Measurements from ENCODE around the gene PLPPR1. TPM values are rescaled to one million over a fixed set of nuclear protein-coding genes. Genes with fewer than 3 reads are reported as not detected.

The PLPPR1 gene
- total and polyA plus RNA-seq, 4 donors = 1.2 to 26.3 (median 2.4) TPM

DNA sequence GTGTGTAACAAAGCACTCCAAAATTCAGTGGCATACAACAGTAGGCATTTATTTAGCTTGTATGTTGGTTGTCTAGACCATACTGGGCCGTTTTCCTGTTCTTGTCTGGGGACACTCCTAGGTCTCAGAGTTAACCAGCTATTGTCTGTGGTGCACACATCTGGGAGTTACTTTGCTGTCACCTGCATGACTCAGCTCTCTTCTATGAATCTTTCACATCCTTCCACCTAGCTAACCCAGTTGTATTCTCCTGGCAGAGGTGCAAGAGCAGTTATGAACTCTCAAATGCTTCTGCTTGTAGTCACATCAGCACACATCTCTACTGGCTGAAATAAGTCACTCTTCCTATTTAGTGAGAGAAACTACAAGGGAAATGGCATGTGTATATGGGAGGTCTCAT is 218.2 kb downstream of the PLPPR1 start (continued):
- TF ChIP-seq, protein P1, sequence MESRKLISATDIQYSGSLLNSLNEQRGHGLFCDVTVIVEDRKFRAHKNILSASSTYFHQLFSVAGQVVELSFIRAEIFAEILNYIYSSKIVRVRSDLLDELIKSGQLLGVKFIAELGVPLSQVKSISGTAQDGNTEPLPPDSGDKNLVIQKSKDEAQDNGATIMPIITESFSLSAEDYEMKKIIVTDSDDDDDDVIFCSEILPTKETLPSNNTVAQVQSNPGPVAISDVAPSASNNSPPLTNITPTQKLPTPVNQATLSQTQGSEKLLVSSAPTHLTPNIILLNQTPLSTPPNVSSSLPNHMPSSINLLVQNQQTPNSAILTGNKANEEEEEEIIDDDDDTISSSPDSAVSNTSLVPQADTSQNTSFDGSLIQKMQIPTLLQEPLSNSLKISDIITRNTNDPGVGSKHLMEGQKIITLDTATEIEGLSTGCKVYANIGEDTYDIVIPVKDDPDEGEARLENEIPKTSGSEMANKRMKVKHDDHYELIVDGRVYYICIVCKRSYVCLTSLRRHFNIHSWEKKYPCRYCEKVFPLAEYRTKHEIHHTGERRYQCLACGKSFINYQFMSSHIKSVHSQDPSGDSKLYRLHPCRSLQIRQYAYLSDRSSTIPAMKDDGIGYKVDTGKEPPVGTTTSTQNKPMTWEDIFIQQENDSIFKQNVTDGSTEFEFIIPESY (IDR thresholded peaks at IDR 0.05) = no peak
- TF ChIP-seq RXRA (IDR thresholded peaks at IDR 0.05) = no peak
- no peak for TF ChIP-seq FOXA2 (IDR thresholded peaks at IDR 0.05)
- TF ChIP-seq FOXA1 (IDR thresholded peaks at IDR 0.05) = no peak
- TF ChIP-seq NR2F2 (IDR thresholded peaks at IDR 0.05) = no peak
- TF ChIP-seq, protein P2, sequence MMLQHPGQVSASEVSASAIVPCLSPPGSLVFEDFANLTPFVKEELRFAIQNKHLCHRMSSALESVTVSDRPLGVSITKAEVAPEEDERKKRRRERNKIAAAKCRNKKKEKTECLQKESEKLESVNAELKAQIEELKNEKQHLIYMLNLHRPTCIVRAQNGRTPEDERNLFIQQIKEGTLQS (IDR thresholded peaks at IDR 0.05) = no peak
- TF ChIP-seq SP1 (IDR thresholded peaks at IDR 0.05) = no peak
- no peak for TF ChIP-seq TAF1 (conservative IDR thresholded peaks at IDR 0.05)
- no peak for TF ChIP-seq CTCF (IDR thresholded peaks at IDR 0.05; ENCODE audit: low read depth, low read length, missing input control)

DNA sequence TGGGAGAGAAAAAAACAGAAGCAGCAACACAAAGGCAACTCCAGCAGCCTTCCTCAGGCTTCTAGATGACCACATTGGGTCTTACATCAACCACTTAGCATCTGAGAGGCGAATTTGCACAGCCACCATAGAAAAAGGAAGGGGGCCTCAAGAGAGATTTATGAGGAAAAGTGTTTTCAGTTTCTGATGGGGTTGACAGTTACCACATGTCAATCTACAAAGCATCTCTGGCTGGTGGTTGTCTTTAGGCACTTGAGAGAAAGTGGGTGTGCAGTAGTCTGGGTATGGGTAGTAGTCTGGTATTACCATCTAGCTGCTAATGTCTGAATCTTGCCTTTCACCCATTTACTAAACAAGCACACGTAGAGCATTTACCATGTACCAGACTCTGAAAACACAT is 218.8 kb downstream of the PLPPR1 start:
- no peaks in the 10 kb centered on the region for H3K4me1 ChIP-seq (ENCODE audit: control insufficient read depth in 4 of 4, insufficient read depth in 4 of 4, low read length in 3 of 4)
- H3K9ac ChIP-seq (ENCODE audit: low read depth in 1 of 2, low read length in 2 of 2) = no peak overlapping the region
- H3K27me3 ChIP-seq (ENCODE audit: control insufficient read depth in 4 of 4, insufficient read depth in 4 of 4, low read length in 3 of 4) = no peaks in the 10 kb centered on the region
- WGBS = 90% methylated on average over 2 of the region's 2 CpGs
- DNase-seq (ENCODE audit: low spot score) = no peak
- H3K4me3 ChIP-seq (ENCODE audit: low read depth in 1 of 3, low read length in 3 of 3) = no peak overlapping the region
- no peaks in the 10 kb centered on the region for H3K36me3 ChIP-seq (ENCODE audit: control insufficient read depth in 4 of 4, insufficient read depth in 3 of 4, low read depth in 1 of 4, low read length in 3 of 4)
- H3K9me3 ChIP-seq (ENCODE audit: control insufficient read depth in 4 of 4, low read length in 3 of 4) = no peaks in the 10 kb centered on the region
- no peak overlapping the region for H3K27ac ChIP-seq (ENCODE audit: low read depth in 1 of 2, low read length in 2 of 2)
- TF ChIP-seq EGR1 (IDR thresholded peaks at IDR 0.05; ENCODE audit: low read depth in 2 of 2) (no peak), FOXA2 (IDR thresholded peaks at IDR 0.05) (no peak), REST (IDR thresholded peaks at IDR 0.05) (no peak), RAD21 (IDR thresholded peaks at IDR 0.05) (no peak), MAX (IDR thresholded peaks at IDR 0.05) (no peak), HNF4A (conservative IDR thresholded peaks at IDR 0.05) (no peak), SP1 (IDR thresholded peaks at IDR 0.05) (no peak)
- TF ChIP-seq, protein P1 (IDR thresholded peaks at IDR 0.05) = no peak
- TF ChIP-seq, protein P2 (IDR thresholded peaks at IDR 0.05) = no peak
